ENCODE results near the gene TRMT2A.
A peak's percentile ranks its signal among the peaks of the same experiment; 100 is the strongest.

TRMT2A gene

GRCh38 chr22:20130731-20131596 is 13.9 kb upstream of the TRMT2A start:
- TF ChIP-seq FOXP2 (optimal IDR thresholded peaks at IDR 0.05; ENCODE audit: borderline replicate concordance, extremely low read depth, extremely low read length, insufficient read depth), result no peak
- TF ChIP-seq SIN3A (IDR thresholded peaks at IDR 0.05; ENCODE audit: borderline replicate concordance, insufficient read depth, low read length), result no peak
- TF ChIP-seq POLR2AphosphoS5 (IDR thresholded peaks at IDR 0.05; ENCODE audit: low read depth, low read length), result no peak
- TF ChIP-seq REST (IDR thresholded peaks at IDR 0.05; ENCODE audit: insufficient read depth in 1 of 2, low read depth in 2 of 2, low read length in 2 of 2), result no peak

- TF ChIP-seq FOXP2 (optimal IDR thresholded peaks at IDR 0.05; ENCODE audit: borderline replicate concordance, extremely low read depth, extremely low read length, insufficient read depth), result no peak
- TF ChIP-seq SIN3A (IDR thresholded peaks at IDR 0.05; ENCODE audit: borderline replicate concordance, insufficient read depth, low read length), result no peak
- TF ChIP-seq REST (IDR thresholded peaks at IDR 0.05; ENCODE audit: insufficient read depth in 1 of 2, low read depth in 2 of 2, low read length in 2 of 2), result no peak
- no peak for TF ChIP-seq TAF1 (IDR thresholded peaks at IDR 0.05; ENCODE audit: borderline replicate concordance, insufficient read depth, low read length)
- TF ChIP-seq POLR2AphosphoS5 (IDR thresholded peaks at IDR 0.05; ENCODE audit: low read depth, low read length), result no peak
Measured at GRCh38 chr22:20130319-20130718, 13.3 kb upstream of the TRMT2A start.

- TF ChIP-seq SIN3A (IDR thresholded peaks at IDR 0.05; ENCODE audit: borderline replicate concordance, insufficient read depth, low read length) (no peak), POLR2AphosphoS5 (IDR thresholded peaks at IDR 0.05; ENCODE audit: low read depth, low read length) (no peak), REST (IDR thresholded peaks at IDR 0.05; ENCODE audit: insufficient read depth in 1 of 2, low read depth in 2 of 2, low read length in 2 of 2) (no peak), FOXP2 (optimal IDR thresholded peaks at IDR 0.05; ENCODE audit: borderline replicate concordance, extremely low read depth, extremely low read length, insufficient read depth) (no peak), TAF1 (IDR thresholded peaks at IDR 0.05; ENCODE audit: borderline replicate concordance, insufficient read depth, low read length) (no peak)
Measured at GRCh38 chr22:20129747-20130014, 12.7 kb upstream of the TRMT2A start.

- TF ChIP-seq FOXP2 (optimal IDR thresholded peaks at IDR 0.05; ENCODE audit: borderline replicate concordance, extremely low read depth, extremely low read length, insufficient read depth), result peak; percentile 86
- TF ChIP-seq POLR2AphosphoS5 (IDR thresholded peaks at IDR 0.05; ENCODE audit: low read depth, low read length), result no peak
- no peak for TF ChIP-seq SIN3A (IDR thresholded peaks at IDR 0.05; ENCODE audit: borderline replicate concordance, insufficient read depth, low read length)
Measured at GRCh38 chr22:20128902-20129746, 12.1 kb upstream of the TRMT2A start.

- TF ChIP-seq SIN3A (IDR thresholded peaks at IDR 0.05; ENCODE audit: borderline replicate concordance, insufficient read depth, low read length) (no peak), POLR2AphosphoS5 (IDR thresholded peaks at IDR 0.05; ENCODE audit: low read depth, low read length) (no peak), TAF1 (IDR thresholded peaks at IDR 0.05; ENCODE audit: borderline replicate concordance, insufficient read depth, low read length) (no peak), REST (IDR thresholded peaks at IDR 0.05; ENCODE audit: insufficient read depth in 1 of 2, low read depth in 2 of 2, low read length in 2 of 2) (no peak), FOXP2 (optimal IDR thresholded peaks at IDR 0.05; ENCODE audit: borderline replicate concordance, extremely low read depth, extremely low read length, insufficient read depth) (no peak)
Measured at GRCh38 chr22:20128619-20128901, 11.5 kb upstream of the TRMT2A start.
